ENCODE data around the gene SPATA31A3. TPM values are rescaled to one million over a fixed set of nuclear protein-coding genes. Genes with fewer than 3 reads are reported as not detected.
"Not testable (repeated sequence)": the region's sequence is repeated elsewhere in the genome, so short reads cannot be mapped to it uniquely, and the experiment has no call there.

SPATA31A3 gene
- 0.35 and 0.46 TPM in 2 replicates for total RNA-seq (2021)
- long read RNA-seq = 0 reads

DNA sequence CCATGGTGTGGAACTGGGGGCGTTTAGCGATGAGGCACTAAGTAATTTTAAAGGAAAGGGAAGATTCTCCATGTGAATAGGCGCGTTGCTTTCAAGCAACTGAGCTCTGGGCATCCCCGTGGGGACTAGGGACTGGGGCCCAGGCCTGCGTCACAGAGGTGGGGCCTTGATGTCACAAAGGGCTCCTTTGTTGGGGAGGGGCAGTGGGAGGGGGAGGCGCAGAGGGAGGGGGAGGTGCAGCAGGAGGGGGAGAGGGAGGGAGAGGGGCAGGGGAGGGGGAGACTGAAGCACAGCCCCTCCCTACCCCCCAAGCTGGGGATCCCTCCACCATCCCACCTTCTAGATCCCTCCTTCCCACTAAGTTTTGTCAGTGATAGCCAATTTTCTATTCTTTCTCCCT, at the start of gene SPATA31A3:
Gene SPATA31A3 (minus strand): TSS at position 101 of the 400 bp plus-strand sequence. CDS start 29 bp downstream, at position 72.
- not testable (repeated sequence) for H4K5ac ChIP-seq (ENCODE audit: insufficient read length, low read depth, low read length); H3K4me3 Mint-ChIP-seq; H4K8ac ChIP-seq (replicated peaks; ENCODE audit: insufficient read length, low read depth, low read length); H2AFZ ChIP-seq (ENCODE audit: low read length); H3K27ac ChIP-seq (ENCODE audit: insufficient read length, low read depth, low read length); H3K4me1 Mint-ChIP-seq; H3K79me2 ChIP-seq (ENCODE audit: insufficient read depth, low read length); H2BK5ac ChIP-seq (ENCODE audit: insufficient read length, low read length); H3K23me2 ChIP-seq (ENCODE audit: insufficient read length, low read depth, low read length, poor library complexity, severe bottlenecking); H3K56ac ChIP-seq (ENCODE audit: insufficient read length, low read depth, low read length); H3K9me3 Mint-ChIP-seq; H2BK20ac ChIP-seq (ENCODE audit: low read depth, low read length, poor library complexity, severe bottlenecking); H2BK15ac ChIP-seq (ENCODE audit: low read depth, low read length); H3K9me3 ChIP-seq (ENCODE audit: control insufficient read depth, low read depth, low read length); H3K23ac ChIP-seq (ENCODE audit: insufficient read length, low read depth, low read length); H4K91ac ChIP-seq (ENCODE audit: insufficient read length, low read depth, low read length); H3K9ac ChIP-seq (ENCODE audit: extremely low read depth, insufficient read length, low read length); H3T11ph ChIP-seq (ENCODE audit: low read length); H3K79me1 ChIP-seq (ENCODE audit: insufficient read depth, low read depth, low read length, poor library complexity, severe bottlenecking); H3K36me3 Mint-ChIP-seq (ENCODE audit: insufficient read depth in 1 of 3, low read depth in 3 of 3); DNase-seq; H3K18ac ChIP-seq (ENCODE audit: insufficient read length, low read depth, low read length); H3K4me1 ChIP-seq (ENCODE audit: insufficient read depth, low read length); H3K4ac ChIP-seq (ENCODE audit: low read depth, low read length); H3K4me2 ChIP-seq (ENCODE audit: insufficient read depth, insufficient read length, low read length); H3K27ac Mint-ChIP-seq; H2AK5ac ChIP-seq (ENCODE audit: insufficient read length, low read length); H2BK120ac ChIP-seq (ENCODE audit: low read depth, low read length, poor library complexity, severe bottlenecking); H3K27me3 Mint-ChIP-seq (ENCODE audit: low read depth); H4K20me1 ChIP-seq (ENCODE audit: control insufficient read depth, insufficient read depth, insufficient read length); H2BK12ac ChIP-seq (ENCODE audit: insufficient read length, low read depth, low read length); H3K14ac ChIP-seq (ENCODE audit: insufficient read depth, low read length); H3K27me3 ChIP-seq (ENCODE audit: insufficient read depth, low read length)
- WGBS (ENCODE audit: extremely low coverage, insufficient read length, low lambda C conversion rate) = no CpG with 5 or more reads among the region's 7 CpGs

DNA sequence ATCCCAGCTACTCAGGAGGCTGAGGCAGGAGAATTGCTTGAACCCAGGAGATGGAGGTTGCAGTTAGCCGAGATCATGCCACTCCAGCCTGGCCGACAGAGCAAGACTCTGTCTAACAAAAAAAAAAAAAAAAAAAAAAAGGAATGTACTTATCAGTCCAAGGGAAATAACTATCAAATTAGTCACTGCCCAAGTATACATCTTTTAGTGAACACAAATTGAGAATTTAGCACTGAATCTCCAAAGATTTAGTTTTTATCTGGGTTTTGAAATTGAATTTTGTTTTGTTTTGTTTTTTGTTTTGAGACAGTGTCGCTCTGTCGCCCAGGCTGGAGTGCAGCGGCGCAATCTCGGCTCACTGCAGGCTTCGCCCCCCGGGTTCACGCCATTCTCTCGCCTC, 39.8 kb downstream of the SPATA31A3 start:
- H4K5ac ChIP-seq (ENCODE audit: insufficient read length, low read depth, low read length); H3K9me3 Mint-ChIP-seq; H3K4me2 ChIP-seq (ENCODE audit: insufficient read depth, insufficient read length, low read length); H3K79me1 ChIP-seq (ENCODE audit: insufficient read depth, low read depth, low read length, poor library complexity, severe bottlenecking); H3K23ac ChIP-seq (ENCODE audit: insufficient read length, low read depth, low read length); H3K4ac ChIP-seq (ENCODE audit: low read depth, low read length); H2AFZ ChIP-seq (ENCODE audit: low read length); H3K27me3 Mint-ChIP-seq (ENCODE audit: low read depth); H2AK5ac ChIP-seq (ENCODE audit: insufficient read length, low read length); H4K91ac ChIP-seq (ENCODE audit: insufficient read length, low read depth, low read length); H2BK15ac ChIP-seq (ENCODE audit: low read depth, low read length); H3K27me3 ChIP-seq (ENCODE audit: insufficient read depth, low read length); H2BK20ac ChIP-seq (ENCODE audit: low read depth, low read length, poor library complexity, severe bottlenecking); H2BK120ac ChIP-seq (ENCODE audit: low read depth, low read length, poor library complexity, severe bottlenecking); H3K4me1 Mint-ChIP-seq; H3K9ac ChIP-seq (ENCODE audit: extremely low read depth, insufficient read length, low read length); H3K14ac ChIP-seq (ENCODE audit: insufficient read depth, low read length); H4K20me1 ChIP-seq (ENCODE audit: control insufficient read depth, insufficient read depth, insufficient read length); H3K4me1 ChIP-seq (ENCODE audit: insufficient read depth, low read length); H2BK12ac ChIP-seq (ENCODE audit: insufficient read length, low read depth, low read length); H3T11ph ChIP-seq (ENCODE audit: low read length); H3K79me2 ChIP-seq (ENCODE audit: insufficient read depth, low read length); H3K18ac ChIP-seq (ENCODE audit: insufficient read length, low read depth, low read length); H3K9me3 ChIP-seq (ENCODE audit: control insufficient read depth, low read depth, low read length); H3K27ac ChIP-seq (ENCODE audit: insufficient read length, low read depth, low read length); H3K36me3 Mint-ChIP-seq (ENCODE audit: insufficient read depth in 1 of 3, low read depth in 3 of 3); DNase-seq; H4K8ac ChIP-seq (replicated peaks; ENCODE audit: insufficient read length, low read depth, low read length); H3K23me2 ChIP-seq (ENCODE audit: insufficient read length, low read depth, low read length, poor library complexity, severe bottlenecking); H3K56ac ChIP-seq (ENCODE audit: insufficient read length, low read depth, low read length); H2BK5ac ChIP-seq (ENCODE audit: insufficient read length, low read length); H3K27ac Mint-ChIP-seq; H3K4me3 Mint-ChIP-seq: not testable (repeated sequence)
- WGBS (ENCODE audit: extremely low coverage, insufficient read length, low lambda C conversion rate) = no CpG with 5 or more reads among the region's 11 CpGs
